Adrenal gland (tissue), 5 donors: ENCODE data around the gene ENOX1.

Source experiments
- CTCF ChIP-seq, 6 experiments: fragments of 450-650 bp in 4 of 6; fragments of 200-600 bp in 2 of 6; sonication (generic) in 1 of 6; IDR thresholded peaks; 1 replicate in 5 of 6; 2 replicates in 1 of 6; pipeline versions ENCODE4 v1.5.1 to v1.8.0; 2016 to 2021; ENCODE audit warnings: antibody characterized with exemption in 6 of 6, mild to moderate bottlenecking in 2 of 6, moderate library complexity in 1 of 6
- POLR2A ChIP-seq, 2 donors: fragments of 450-650 bp; IDR thresholded peaks; one replicate each; pipeline ENCODE4 v1.6.1; 2017; ENCODE audit warnings: antibody characterized with exemption in 2 of 2, mild to moderate bottlenecking in 2 of 2, moderate library complexity in 1 of 2
- donor health status: DM: no; HTN: no; CAD: no.

- TF ChIP-seq CTCF (IDR thresholded peaks at IDR 0.05) (no peak), POLR2A (IDR thresholded peaks at IDR 0.05) (no peak)
These were observed 492.4 kb downstream of the ENOX1 start for GRCh38 chr13:43294412-43294811.
